ENCODE measurements around the gene STARD3. TPM values are rescaled to one million over a fixed set of nuclear protein-coding genes. Genes with fewer than 3 reads are reported as not detected.

Gene STARD3
- polyA plus RNA-seq, 2 of the 4 experiments (the other 2 are of a cell fraction), result 54.6 to 56.0 TPM

DNA sequence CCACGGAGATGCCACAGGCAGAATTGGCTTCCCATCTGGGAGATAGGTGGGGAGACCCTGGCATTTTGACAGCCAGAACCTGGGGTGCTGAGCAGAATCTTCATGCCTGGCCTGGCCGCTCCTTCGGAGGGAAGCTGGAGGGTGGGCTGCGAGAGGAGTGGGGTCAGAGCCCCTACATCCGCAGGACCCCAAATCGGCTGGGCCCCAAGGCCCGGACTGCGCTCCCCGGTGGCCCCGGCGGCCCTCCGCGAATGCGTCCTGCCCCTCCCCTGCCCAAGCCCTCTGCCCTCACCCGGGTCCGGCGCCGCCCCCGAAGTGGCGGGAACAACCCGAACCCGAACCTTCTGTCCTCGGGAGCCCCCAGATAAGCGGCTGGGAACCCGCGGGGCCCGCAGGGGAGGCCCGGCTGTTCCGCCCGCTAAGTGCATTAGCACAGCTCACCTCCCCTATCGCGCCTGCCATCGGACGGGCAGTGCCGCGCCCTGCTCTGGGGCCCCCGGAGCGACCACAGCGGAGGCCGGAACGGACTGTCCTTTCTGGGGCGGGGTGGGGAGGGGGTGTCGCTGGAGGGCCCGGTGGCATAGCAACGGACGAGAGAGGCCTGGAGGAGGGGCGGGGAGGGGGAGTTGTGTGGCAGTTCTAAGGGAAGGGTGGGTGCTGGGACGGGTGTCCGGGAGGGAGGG, 30.5 kb downstream of the STARD3 start (continued):
- TF ChIP-seq CTCF (IDR thresholded peaks at IDR 0.05) (no peak), CHD2 (IDR thresholded peaks at IDR 0.05; ENCODE audit: low read length, partially characterized antibody) (no peak), FOXS1 (CRISPR knock-in tag; IDR thresholded peaks at IDR 0.05) (no peak), RNF2 (IDR thresholded peaks at IDR 0.05; ENCODE audit: borderline replicate concordance, low read depth) (no peak), CBX8 (IDR thresholded peaks at IDR 0.05) (no peak), MAFK (IDR thresholded peaks at IDR 0.05; ENCODE audit: partially characterized antibody) (no peak), KDM1A (IDR thresholded peaks at IDR 0.05; ENCODE audit: low read depth) (no peak)
- TF ChIP-seq, protein P1, sequence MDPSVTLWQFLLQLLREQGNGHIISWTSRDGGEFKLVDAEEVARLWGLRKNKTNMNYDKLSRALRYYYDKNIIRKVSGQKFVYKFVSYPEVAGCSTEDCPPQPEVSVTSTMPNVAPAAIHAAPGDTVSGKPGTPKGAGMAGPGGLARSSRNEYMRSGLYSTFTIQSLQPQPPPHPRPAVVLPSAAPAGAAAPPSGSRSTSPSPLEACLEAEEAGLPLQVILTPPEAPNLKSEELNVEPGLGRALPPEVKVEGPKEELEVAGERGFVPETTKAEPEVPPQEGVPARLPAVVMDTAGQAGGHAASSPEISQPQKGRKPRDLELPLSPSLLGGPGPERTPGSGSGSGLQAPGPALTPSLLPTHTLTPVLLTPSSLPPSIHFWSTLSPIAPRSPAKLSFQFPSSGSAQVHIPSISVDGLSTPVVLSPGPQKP (IDR thresholded peaks at IDR 0.05; ENCODE audit: low read depth, low read length), result no peak

GRCh38 chr17:39667945-39668924, 31.3 kb downstream of the STARD3 start, which contains the start of gene PNMT:
TSS of gene PNMT (plus strand) at chr17:39668453. CDS start at chr17:39668476, 23 bp downstream.
- Histone ChIP-seq H3K9me3 (no peaks in the 10 kb centered on the region), H3K4me3 (peak within 1 kb of the TSS; percentile 38), H3K4me2 (peak within 1 kb of the TSS; percentile 87), H3K27ac (peak within 1 kb of the TSS; percentile 74 to 89; a peak in 5 of 6 replicates), H3K4me1 (peaks cover 49% of the 10 kb centered on the region)
- peak; percentile 78 to 84 for DNase-seq (ENCODE audit: low read depth in 1 of 2, low spot score in 1 of 2)
- WGBS (ENCODE audit: missing lambda C conversion rate), result 19% methylated on average over 51 of the region's 85 CpGs
- peak; percentile 30 to 52; a peak in 5 of 6 replicates for ATAC-seq
- ChIA-PET CTCF (interaction anchor here (0.5 to 50.7 kb wide), 21 partner anchors 8 to 269 kb away, joined by 3 to 1391 read pairs (median 3); partner anchors contain the start of genes ERBB2, MIEN1, PGAP3 and PPP1R1B), POLR2A (interaction anchor here (0.7 to 1.0 kb wide), 2 partner anchors 17 to 20 kb away, joined by 3 to 5 read pairs; partner anchors contain the start of gene PGAP3)
- FAIRE-seq, result no peak
- TF ChIP-seq EHF (CRISPR knock-in tag; IDR thresholded peaks at IDR 0.05), result no peak
- 0 out of 2 replicates have a peak, but pooled peaks have one; percentile 37 for TF ChIP-seq HOXB5 (CRISPR knock-in tag; IDR thresholded peaks at IDR 0.05)
- TF ChIP-seq USF2 (IDR thresholded peaks at IDR 0.05), result no peak
- TF ChIP-seq, protein P2, sequence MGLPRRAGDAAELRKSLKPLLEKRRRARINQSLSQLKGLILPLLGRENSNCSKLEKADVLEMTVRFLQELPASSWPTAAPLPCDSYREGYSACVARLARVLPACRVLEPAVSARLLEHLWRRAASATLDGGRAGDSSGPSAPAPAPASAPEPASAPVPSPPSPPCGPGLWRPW (IDR thresholded peaks at IDR 0.05), result no peak
- no peak for TF ChIP-seq SREBF2 (IDR thresholded peaks at IDR 0.05)
- no peak for TF ChIP-seq CBX2 (IDR thresholded peaks at IDR 0.05; ENCODE audit: borderline replicate concordance, low read depth)
- peak; percentile 77 for TF ChIP-seq TFCP2L1 (CRISPR knock-in tag; IDR thresholded peaks at IDR 0.05)
- TF ChIP-seq SMC3 (IDR thresholded peaks at IDR 0.05), result peak; percentile 71
- peak; percentile 81 for TF ChIP-seq HMGXB4 (CRISPR knock-in tag; IDR thresholded peaks at IDR 0.05; ENCODE audit: borderline replicate concordance)
- no peak for TF ChIP-seq TP53 (CRISPR knock-in tag; IDR thresholded peaks at IDR 0.05)
- TF ChIP-seq FOXS1 (CRISPR knock-in tag; IDR thresholded peaks at IDR 0.05), result no peak
- no peak for TF ChIP-seq ZNF302 (CRISPR knock-in tag; IDR thresholded peaks at IDR 0.05)
- no peak for TF ChIP-seq ZSCAN20 (CRISPR knock-in tag; IDR thresholded peaks at IDR 0.05)
- TF ChIP-seq RFX5 (IDR thresholded peaks at IDR 0.05), result no peak
- 0 out of 2 replicates have a peak, but pooled peaks have one; percentile 21 for TF ChIP-seq PHF8 (IDR thresholded peaks at IDR 0.05; ENCODE audit: borderline replicate concordance, low read depth)
- TF ChIP-seq CTCF (IDR thresholded peaks at IDR 0.05), result peak; percentile 68
- no peak for TF ChIP-seq NR3C1 (IDR thresholded peaks at IDR 0.05)
- peak; percentile 48; the same call in 1 of the 2 replicates for TF ChIP-seq ATOH8 (CRISPR knock-in tag; IDR thresholded peaks at IDR 0.05; ENCODE audit: low read depth)
- TF ChIP-seq FOSB (CRISPR knock-in tag; IDR thresholded peaks at IDR 0.05), result no peak
- no peak for TF ChIP-seq HOXA7 (CRISPR knock-in tag; IDR thresholded peaks at IDR 0.05)
